SH-SY5Y (cell line): Measurements from ENCODE around the gene PBX1.

ENCODE experiments used
- GATA2 ChIP-seq: IDR thresholded peaks from 2 replicates; pipeline ENCODE4 v1.6.1; 2011; ENCODE audit warnings: mild to moderate bottlenecking, low read depth, low read length
- GATA3 ChIP-seq: IDR thresholded peaks from 2 replicates; pipeline ENCODE4 v1.6.1; 2011; ENCODE audit warnings: low read depth, mild to moderate bottlenecking, low read length, moderate library complexity

- TF ChIP-seq GATA2 (no peak), GATA3 (no peak)
These were observed 316.5 kb downstream of the PBX1 start for GRCh38 chr1:164875518-164875917.
